GM23338 (cell line): ENCODE results near the gene NFRKB. TPM values are rescaled to one million over a fixed set of nuclear protein-coding genes. Genes with fewer than 3 reads are reported as not detected.

ENCODE experiments used
- ATAC-seq: fragments of 200-7000 bp; cut with Tn5 transposase; 3 replicates; pipeline ENCODE4 v1.9.1; 2020
- DNase-seq: peaks from one replicate; pipeline ENCODE4 v3.0.0-alpha.2; 2015; ENCODE audit warnings: low spot score
- H2AFZ ChIP-seq: fragments of 200-600 bp; sonication (generic); 2 replicates; pipeline ENCODE4 v1.8.0; 2016; ENCODE audit warnings: antibody characterized with exemption, mild to moderate bottlenecking, moderate library complexity
- H3F3A ChIP-seq: fragments of 200-600 bp; sonication (generic); replicated peaks from 2 replicates; pipeline ENCODE4 v1.8.0; 2017; ENCODE audit warnings: antibody characterized with exemption, mixed run types, low read depth
- H3K27ac ChIP-seq: fragments of 200-600 bp; sonication (generic); 2 replicates; pipeline ENCODE4 v1.6.1; 2016; ENCODE audit warnings: low read depth
- H3K27me3 ChIP-seq: fragments of 200-600 bp; sonication (generic); 2 replicates; pipeline ENCODE4 v1.8.0; 2016; ENCODE audit warnings: mild to moderate bottlenecking, mixed run types, moderate library complexity; ENCODE audit not compliant: insufficient read depth
- H3K36me3 ChIP-seq: fragments of 200-600 bp; sonication (generic); 2 replicates; pipeline ENCODE4 v1.8.0; 2016; ENCODE audit warnings: mild to moderate bottlenecking; ENCODE audit not compliant: insufficient read depth
- H3K4me1 ChIP-seq: fragments of 200-600 bp; sonication (generic); 2 replicates; pipeline ENCODE4 v1.8.0; 2016; ENCODE audit warnings: mild to moderate bottlenecking, moderate library complexity; ENCODE audit not compliant: insufficient read depth
- H3K4me2 ChIP-seq: fragments of 200-600 bp; sonication (generic); 2 replicates; pipeline ENCODE4 v1.7.1; 2017; ENCODE audit warnings: mixed run types
- H3K4me3 ChIP-seq: fragments of 200-600 bp; sonication (generic); 2 replicates; pipeline ENCODE4 v1.6.1; 2016; ENCODE audit warnings: mixed run types
- H3K79me2 ChIP-seq: fragments of 200-600 bp; sonication (generic); replicated peaks from 2 replicates; pipeline ENCODE4 v1.8.0; 2017; ENCODE audit warnings: mild to moderate bottlenecking; ENCODE audit not compliant: insufficient read depth
- H3K9me2 ChIP-seq: fragments of 200-600 bp; sonication (generic); 2 replicates; pipeline ENCODE4 v1.8.0; 2017; ENCODE audit not compliant: insufficient read depth
- H4K20me1 ChIP-seq: fragments of 200-600 bp; sonication (generic); replicated peaks from 2 replicates; pipeline ENCODE4 v1.8.0; 2017; ENCODE audit warnings: mild to moderate bottlenecking; ENCODE audit not compliant: insufficient read depth
- H3K27ac Mint-ChIP-seq: 2 replicates; pipeline ENCODE4 v1.8.0; 2020; ENCODE audit warnings: inconsistent platforms, mild to moderate bottlenecking, moderate library complexity, mixed read lengths
- H3K27me3 Mint-ChIP-seq: 3 replicates; pipeline ENCODE4 v1.8.0; 2022; ENCODE audit warnings: low read depth, mild to moderate bottlenecking, moderate library complexity, mixed read lengths, inconsistent platforms; ENCODE audit not compliant: insufficient read depth, poor library complexity
- H3K36me3 Mint-ChIP-seq: 3 replicates; pipeline ENCODE4 v1.8.0; 2021; ENCODE audit warnings: low read depth, mild to moderate bottlenecking, inconsistent platforms, moderate library complexity, mixed read lengths
- H3K4me1 Mint-ChIP-seq: 3 replicates; pipeline ENCODE4 v1.8.0; 2020; ENCODE audit warnings: mild to moderate bottlenecking, inconsistent platforms, mixed read lengths
- H3K4me3 Mint-ChIP-seq: 3 replicates; pipeline ENCODE4 v1.8.0; 2021; ENCODE audit warnings: moderate library complexity, mild to moderate bottlenecking, inconsistent platforms, mixed read lengths
- H3K9me3 Mint-ChIP-seq: 3 replicates; pipeline ENCODE4 v1.8.0; 2020; ENCODE audit warnings: moderate library complexity, mild to moderate bottlenecking, inconsistent platforms, mixed read lengths
- CREB1 ChIP-seq: fragments of 250-450 bp; sonication (Bioruptor Pico); IDR thresholded peaks from 2 replicates; pipeline ENCODE4 v1.5.0; 2020; ENCODE audit warnings: low read depth, mild to moderate bottlenecking, moderate library complexity
- EZH2 ChIP-seq: fragments of 200-600 bp; sonication (generic); IDR thresholded peaks from one replicate; pipeline ENCODE4 v1.8.0; 2017; ENCODE audit warnings: antibody characterized with exemption, mild to moderate bottlenecking, low read depth; ENCODE audit not compliant: unreplicated experiment
- EZH2phosphoT487 ChIP-seq: fragments of 200-600 bp; sonication (generic); IDR thresholded peaks from one replicate; pipeline ENCODE4 v1.8.1; 2018; ENCODE audit warnings: antibody characterized with exemption; ENCODE audit not compliant: unreplicated experiment
- JUNB ChIP-seq: IDR thresholded peaks from one replicate; pipeline ENCODE4 v1.6.1; 2016; ENCODE audit warnings: antibody characterized with exemption; ENCODE audit not compliant: unreplicated experiment
- NANOG ChIP-seq: IDR thresholded peaks from 2 replicates; pipeline ENCODE4 v1.6.1; 2016; ENCODE audit warnings: antibody characterized with exemption, borderline replicate concordance
- POLR2AphosphoS5 ChIP-seq: IDR thresholded peaks from 2 replicates; pipeline ENCODE4 v1.6.1; 2016; ENCODE audit warnings: antibody characterized with exemption, low read depth
- STAT1 ChIP-seq: IDR thresholded peaks from one replicate; pipeline ENCODE4 v1.6.1; 2016; ENCODE audit warnings: antibody characterized with exemption; ENCODE audit not compliant: unreplicated experiment
- ZNF114 ChIP-seq: fragments of 250-450 bp; sonication (Bioruptor Pico); IDR thresholded peaks from 2 replicates; pipeline ENCODE4 v1.5.0; 2020; ENCODE audit warnings: mild to moderate bottlenecking, moderate library complexity
- ZNF331 ChIP-seq: fragments of 250-450 bp; sonication (Bioruptor Pico); IDR thresholded peaks from 2 replicates; pipeline ENCODE4 v1.5.0; 2020; ENCODE audit warnings: low read depth, mild to moderate bottlenecking, moderate library complexity
- polyA plus RNA-seq: library from polyadenylated mRNA; unstranded; fragments of >200 nt; fragmentation: Nextera tagmentation; extraction: Ambion mirVana; gene quantifications from 2 replicates; pipeline ENCODE4 v1.2.1, GENCODE V29; 2016
- total RNA-seq: library from RNA; depleted of rRNA; stranded (reverse); fragments of >200 nt; shearing (Covaris generic); gene quantifications from 2 replicates; pipeline ENCODE4 v1.2.3, GENCODE V29; 2014
- TF ChIP-seq, protein P1 (sequence below): fragments of 250-450 bp; sonication (Bioruptor Pico); IDR thresholded peaks from 2 replicates; pipeline ENCODE4 v1.5.0; 2020; ENCODE audit warnings: mild to moderate bottlenecking, moderate library complexity
- TF ChIP-seq, protein P2 (sequence below), 2 experiments: fragments of 200-600 bp in 1 of 2; sonication (generic) in 1 of 2; conservative IDR thresholded peaks; 2 replicates each; pipeline versions ENCODE4 v1.5.1 to v1.6.1; 2016 to 2017; ENCODE audit warnings: antibody characterized with exemption in 2 of 2, low read depth in 2 of 2, mild to moderate bottlenecking in 2 of 2, moderate library complexity in 1 of 2
- TF ChIP-seq, protein P3 (sequence below): IDR thresholded peaks from 2 replicates; pipeline ENCODE4 v1.6.1; 2016; ENCODE audit warnings: antibody characterized with exemption
- TF ChIP-seq, protein P4 (sequence below): IDR thresholded peaks from one replicate; pipeline ENCODE4 v1.6.1; 2018; ENCODE audit warnings: antibody characterized with exemption; ENCODE audit not compliant: unreplicated experiment

Gene NFRKB
- total and polyA plus RNA-seq, 2 experiments from 2014 or later, result 22.4 to 44.9 TPM

DNA sequence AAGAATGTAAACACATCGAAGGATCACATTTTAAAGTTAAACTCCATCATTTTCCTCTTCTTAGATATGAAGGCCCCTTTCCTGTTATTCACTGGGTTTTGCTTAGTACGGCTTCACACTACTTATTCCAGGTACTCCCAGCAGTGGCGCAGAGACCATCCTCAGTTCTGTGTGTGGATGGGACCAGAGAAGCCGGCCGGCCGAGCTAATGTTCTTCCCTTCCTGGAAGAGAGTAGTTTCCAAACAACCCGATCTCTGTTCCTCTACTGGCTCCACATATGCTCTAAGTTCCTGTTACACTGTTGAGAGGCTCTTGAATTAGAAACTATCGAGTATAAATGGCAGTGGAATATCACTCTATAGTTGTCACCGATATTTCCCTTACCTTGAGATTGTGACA is 684 bp upstream of the NFRKB start:
- Mint-ChIP-seq H3K36me3 (peaks cover 39% of the 10 kb centered on the region), H3K4me3 (peak overlapping the region; percentile 93), H3K9me3 (peaks cover 3% of the 10 kb centered on the region; the same call in 1 of the 3 replicates), H3K27me3 (peaks cover 4% of the 10 kb centered on the region), H3K27ac (peak overlapping the region; percentile 92), H3K4me1 (peaks cover 22% of the 10 kb centered on the region)
- H3F3A ChIP-seq, result peaks cover 14% of the 10 kb centered on the region
- H3K79me2 ChIP-seq, result peaks cover 23% of the 10 kb centered on the region
- H3K4me2 ChIP-seq, result peak overlapping the region; percentile 89
- H2AFZ ChIP-seq, result peak overlapping the region; percentile 99
- H3K27ac ChIP-seq, result peak overlapping the region; percentile 95
- peak; percentile 27 for DNase-seq
- H3K4me3 ChIP-seq, result peak overlapping the region; percentile 90
- no peaks in the 10 kb centered on the region for H3K9me2 ChIP-seq
- TF ChIP-seq, protein P1, sequence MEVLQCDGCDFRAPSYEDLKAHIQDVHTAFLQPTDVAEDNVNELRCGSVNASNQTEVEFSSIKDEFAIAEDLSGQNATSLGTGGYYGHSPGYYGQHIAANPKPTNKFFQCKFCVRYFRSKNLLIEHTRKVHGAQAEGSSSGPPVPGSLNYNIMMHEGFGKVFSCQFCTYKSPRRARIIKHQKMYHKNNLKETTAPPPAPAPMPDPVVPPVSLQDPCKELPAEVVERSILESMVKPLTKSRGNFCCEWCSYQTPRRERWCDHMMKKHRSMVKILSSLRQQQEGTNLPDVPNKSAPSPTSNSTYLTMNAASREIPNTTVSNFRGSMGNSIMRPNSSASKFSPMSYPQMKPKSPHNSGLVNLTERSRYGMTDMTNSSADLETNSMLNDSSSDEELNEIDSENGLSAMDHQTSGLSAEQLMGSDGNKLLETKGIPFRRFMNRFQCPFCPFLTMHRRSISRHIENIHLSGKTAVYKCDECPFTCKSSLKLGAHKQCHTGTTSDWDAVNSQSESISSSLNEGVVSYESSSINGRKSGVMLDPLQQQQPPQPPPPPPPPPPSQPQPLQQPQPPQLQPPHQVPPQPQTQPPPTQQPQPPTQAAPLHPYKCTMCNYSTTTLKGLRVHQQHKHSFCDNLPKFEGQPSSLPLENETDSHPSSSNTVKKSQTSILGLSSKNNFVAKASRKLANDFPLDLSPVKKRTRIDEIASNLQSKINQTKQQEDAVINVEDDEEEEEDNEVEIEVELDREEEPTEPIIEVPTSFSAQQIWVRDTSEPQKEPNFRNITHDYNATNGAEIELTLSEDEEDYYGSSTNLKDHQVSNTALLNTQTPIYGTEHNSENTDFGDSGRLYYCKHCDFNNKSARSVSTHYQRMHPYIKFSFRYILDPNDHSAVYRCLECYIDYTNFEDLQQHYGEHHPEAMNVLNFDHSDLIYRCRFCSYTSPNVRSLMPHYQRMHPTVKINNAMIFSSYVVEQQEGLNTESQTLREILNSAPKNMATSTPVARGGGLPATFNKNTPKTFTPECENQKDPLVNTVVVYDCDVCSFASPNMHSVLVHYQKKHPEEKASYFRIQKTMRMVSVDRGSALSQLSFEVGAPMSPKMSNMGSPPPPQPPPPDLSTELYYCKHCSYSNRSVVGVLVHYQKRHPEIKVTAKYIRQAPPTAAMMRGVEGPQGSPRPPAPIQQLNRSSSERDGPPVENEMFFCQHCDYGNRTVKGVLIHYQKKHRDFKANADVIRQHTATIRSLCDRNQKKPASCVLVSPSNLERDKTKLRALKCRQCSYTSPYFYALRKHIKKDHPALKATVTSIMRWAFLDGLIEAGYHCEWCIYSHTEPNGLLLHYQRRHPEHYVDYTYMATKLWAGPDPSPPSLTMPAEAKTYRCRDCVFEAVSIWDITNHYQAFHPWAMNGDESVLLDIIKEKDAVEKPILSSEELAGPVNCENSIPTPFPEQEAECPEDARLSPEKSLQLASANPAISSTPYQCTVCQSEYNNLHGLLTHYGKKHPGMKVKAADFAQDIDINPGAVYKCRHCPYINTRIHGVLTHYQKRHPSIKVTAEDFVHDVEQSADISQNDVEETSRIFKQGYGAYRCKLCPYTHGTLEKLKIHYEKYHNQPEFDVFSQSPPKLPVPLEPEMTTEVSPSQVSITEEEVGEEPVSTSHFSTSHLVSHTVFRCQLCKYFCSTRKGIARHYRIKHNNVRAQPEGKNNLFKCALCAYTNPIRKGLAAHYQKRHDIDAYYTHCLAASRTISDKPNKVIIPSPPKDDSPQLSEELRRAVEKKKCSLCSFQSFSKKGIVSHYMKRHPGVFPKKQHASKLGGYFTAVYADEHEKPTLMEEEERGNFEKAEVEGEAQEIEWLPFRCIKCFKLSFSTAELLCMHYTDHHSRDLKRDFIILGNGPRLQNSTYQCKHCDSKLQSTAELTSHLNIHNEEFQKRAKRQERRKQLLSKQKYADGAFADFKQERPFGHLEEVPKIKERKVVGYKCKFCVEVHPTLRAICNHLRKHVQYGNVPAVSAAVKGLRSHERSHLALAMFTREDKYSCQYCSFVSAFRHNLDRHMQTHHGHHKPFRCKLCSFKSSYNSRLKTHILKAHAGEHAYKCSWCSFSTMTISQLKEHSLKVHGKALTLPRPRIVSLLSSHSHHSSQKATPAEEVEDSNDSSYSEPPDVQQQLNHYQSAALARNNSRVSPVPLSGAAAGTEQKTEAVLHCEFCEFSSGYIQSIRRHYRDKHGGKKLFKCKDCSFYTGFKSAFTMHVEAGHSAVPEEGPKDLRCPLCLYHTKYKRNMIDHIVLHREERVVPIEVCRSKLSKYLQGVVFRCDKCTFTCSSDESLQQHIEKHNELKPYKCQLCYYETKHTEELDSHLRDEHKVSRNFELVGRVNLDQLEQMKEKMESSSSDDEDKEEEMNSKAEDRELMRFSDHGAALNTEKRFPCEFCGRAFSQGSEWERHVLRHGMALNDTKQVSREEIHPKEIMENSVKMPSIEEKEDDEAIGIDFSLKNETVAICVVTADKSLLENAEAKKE (CRISPR knock-in tag), result no peak
- TF ChIP-seq NANOG, result no peak
- TF ChIP-seq, protein P2, sequence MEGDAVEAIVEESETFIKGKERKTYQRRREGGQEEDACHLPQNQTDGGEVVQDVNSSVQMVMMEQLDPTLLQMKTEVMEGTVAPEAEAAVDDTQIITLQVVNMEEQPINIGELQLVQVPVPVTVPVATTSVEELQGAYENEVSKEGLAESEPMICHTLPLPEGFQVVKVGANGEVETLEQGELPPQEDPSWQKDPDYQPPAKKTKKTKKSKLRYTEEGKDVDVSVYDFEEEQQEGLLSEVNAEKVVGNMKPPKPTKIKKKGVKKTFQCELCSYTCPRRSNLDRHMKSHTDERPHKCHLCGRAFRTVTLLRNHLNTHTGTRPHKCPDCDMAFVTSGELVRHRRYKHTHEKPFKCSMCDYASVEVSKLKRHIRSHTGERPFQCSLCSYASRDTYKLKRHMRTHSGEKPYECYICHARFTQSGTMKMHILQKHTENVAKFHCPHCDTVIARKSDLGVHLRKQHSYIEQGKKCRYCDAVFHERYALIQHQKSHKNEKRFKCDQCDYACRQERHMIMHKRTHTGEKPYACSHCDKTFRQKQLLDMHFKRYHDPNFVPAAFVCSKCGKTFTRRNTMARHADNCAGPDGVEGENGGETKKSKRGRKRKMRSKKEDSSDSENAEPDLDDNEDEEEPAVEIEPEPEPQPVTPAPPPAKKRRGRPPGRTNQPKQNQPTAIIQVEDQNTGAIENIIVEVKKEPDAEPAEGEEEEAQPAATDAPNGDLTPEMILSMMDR (conservative IDR thresholded peaks at IDR 0.05; ENCODE audit: low read depth in 2 of 2), result no peak
- TF ChIP-seq STAT1, result no peak
- no peak for TF ChIP-seq ZNF114 (CRISPR knock-in tag)
- no peak for TF ChIP-seq POLR2AphosphoS5
- no peak for TF ChIP-seq EZH2phosphoT487
- no peak for TF ChIP-seq CREB1 (CRISPR knock-in tag)
- no peak for TF ChIP-seq EZH2
- no peak for TF ChIP-seq JUNB
- no peak for TF ChIP-seq ZNF331 (CRISPR knock-in tag)
- TF ChIP-seq, protein P3, sequence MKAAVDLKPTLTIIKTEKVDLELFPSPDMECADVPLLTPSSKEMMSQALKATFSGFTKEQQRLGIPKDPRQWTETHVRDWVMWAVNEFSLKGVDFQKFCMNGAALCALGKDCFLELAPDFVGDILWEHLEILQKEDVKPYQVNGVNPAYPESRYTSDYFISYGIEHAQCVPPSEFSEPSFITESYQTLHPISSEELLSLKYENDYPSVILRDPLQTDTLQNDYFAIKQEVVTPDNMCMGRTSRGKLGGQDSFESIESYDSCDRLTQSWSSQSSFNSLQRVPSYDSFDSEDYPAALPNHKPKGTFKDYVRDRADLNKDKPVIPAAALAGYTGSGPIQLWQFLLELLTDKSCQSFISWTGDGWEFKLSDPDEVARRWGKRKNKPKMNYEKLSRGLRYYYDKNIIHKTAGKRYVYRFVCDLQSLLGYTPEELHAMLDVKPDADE, result no peak
- TF ChIP-seq, protein P4, sequence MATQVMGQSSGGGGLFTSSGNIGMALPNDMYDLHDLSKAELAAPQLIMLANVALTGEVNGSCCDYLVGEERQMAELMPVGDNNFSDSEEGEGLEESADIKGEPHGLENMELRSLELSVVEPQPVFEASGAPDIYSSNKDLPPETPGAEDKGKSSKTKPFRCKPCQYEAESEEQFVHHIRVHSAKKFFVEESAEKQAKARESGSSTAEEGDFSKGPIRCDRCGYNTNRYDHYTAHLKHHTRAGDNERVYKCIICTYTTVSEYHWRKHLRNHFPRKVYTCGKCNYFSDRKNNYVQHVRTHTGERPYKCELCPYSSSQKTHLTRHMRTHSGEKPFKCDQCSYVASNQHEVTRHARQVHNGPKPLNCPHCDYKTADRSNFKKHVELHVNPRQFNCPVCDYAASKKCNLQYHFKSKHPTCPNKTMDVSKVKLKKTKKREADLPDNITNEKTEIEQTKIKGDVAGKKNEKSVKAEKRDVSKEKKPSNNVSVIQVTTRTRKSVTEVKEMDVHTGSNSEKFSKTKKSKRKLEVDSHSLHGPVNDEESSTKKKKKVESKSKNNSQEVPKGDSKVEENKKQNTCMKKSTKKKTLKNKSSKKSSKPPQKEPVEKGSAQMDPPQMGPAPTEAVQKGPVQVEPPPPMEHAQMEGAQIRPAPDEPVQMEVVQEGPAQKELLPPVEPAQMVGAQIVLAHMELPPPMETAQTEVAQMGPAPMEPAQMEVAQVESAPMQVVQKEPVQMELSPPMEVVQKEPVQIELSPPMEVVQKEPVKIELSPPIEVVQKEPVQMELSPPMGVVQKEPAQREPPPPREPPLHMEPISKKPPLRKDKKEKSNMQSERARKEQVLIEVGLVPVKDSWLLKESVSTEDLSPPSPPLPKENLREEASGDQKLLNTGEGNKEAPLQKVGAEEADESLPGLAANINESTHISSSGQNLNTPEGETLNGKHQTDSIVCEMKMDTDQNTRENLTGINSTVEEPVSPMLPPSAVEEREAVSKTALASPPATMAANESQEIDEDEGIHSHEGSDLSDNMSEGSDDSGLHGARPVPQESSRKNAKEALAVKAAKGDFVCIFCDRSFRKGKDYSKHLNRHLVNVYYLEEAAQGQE, result no peak
- ATAC-seq, result peak; percentile 18
- H3K4me1 ChIP-seq, result peaks cover 19% of the 10 kb centered on the region
- peaks cover 5% of the 10 kb centered on the region; the same call in 1 of the 2 replicates for H4K20me1 ChIP-seq
- peaks cover 9% of the 10 kb centered on the region; the same call in 1 of the 2 replicates for H3K36me3 ChIP-seq
- no peaks in the 10 kb centered on the region for H3K27me3 ChIP-seq
